GM18499 (cell line): ENCODE data around the gene HES2.
"Not testable (repeated sequence)": the region's sequence is repeated elsewhere in the genome, so short reads cannot be mapped to it uniquely, and the experiment has no call there.

Experiments used
- ATAC-seq: cut with Tn5 transposase; IDR thresholded peaks from one replicate; pipeline ENCODE4 v1.9.1; 2021; ENCODE audit warnings: moderate number of reproducible peaks; ENCODE audit not compliant: insufficient read depth, unreplicated experiment

Gene HES2

GRCh38 chr1:6419397-6419803 lies 319 bp downstream of the HES2 start:
- no peak for ATAC-seq

GRCh38 chr1:6418668-6419396 lies 887 bp downstream of the HES2 start:
- no peak for ATAC-seq

GRCh38 chr1:6417961-6418667 lies 1.6 kb downstream of the HES2 start:
- no peak for ATAC-seq

DNA sequence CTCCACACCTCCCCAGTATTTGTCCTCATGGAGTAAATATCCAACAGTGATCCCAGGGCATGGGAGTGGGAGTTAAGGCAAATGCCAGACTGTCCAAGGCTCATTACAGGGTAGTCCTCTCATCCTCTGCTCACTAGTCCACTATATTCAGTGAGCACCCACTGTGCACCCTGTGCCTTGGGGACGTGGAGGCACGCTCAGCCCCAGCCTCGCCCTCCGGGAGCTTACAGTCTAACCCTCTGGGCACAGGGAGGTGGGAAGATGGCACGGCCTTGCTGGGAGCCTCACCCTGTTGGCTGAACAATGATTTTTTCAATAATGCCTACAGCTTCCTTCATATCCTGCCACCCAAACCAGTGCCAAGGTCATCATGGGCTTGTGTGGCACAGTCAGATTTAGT lies 2.8 kb downstream of the HES2 start:
- no peak for ATAC-seq

- ATAC-seq, result no peak
Observed at GRCh38 chr1:6416295-6416656, 3.4 kb downstream of the HES2 start.

DNA sequence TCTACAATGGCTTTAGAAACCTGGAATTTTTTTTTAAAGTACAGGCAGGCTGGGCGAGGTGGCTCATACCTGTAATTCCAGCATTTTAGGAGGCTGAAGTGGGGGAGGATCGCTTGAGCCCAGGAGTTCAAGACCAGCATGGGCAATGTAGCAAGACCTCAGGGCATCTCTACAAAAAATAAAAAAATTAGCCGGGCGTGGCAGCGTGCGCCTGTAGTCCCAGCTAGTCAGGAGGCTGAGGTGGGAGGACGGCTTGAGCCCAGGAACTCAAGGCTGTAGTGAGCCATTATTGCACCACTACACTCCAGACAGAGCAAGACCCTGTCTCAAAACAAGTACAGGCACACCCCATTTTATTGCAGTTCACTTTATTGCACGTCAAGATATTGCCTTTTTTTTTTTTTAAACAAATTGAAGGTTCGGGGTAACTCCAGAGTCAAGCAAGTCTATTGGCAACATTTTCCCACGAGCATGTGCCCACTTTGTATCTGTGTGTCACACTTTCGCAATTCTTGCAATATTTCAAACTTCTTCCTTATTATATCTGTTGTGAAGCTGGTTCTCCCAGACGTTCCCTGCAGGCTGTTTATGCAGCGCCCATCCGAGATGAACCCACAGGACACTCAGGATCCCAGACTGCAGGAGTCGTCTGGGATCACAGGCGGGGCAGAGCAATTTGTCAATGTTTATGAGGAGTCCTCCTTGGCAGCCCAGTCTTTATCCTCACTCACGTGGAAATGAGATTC lies 4.7 kb downstream of the HES2 start:
- no peak for ATAC-seq

DNA sequence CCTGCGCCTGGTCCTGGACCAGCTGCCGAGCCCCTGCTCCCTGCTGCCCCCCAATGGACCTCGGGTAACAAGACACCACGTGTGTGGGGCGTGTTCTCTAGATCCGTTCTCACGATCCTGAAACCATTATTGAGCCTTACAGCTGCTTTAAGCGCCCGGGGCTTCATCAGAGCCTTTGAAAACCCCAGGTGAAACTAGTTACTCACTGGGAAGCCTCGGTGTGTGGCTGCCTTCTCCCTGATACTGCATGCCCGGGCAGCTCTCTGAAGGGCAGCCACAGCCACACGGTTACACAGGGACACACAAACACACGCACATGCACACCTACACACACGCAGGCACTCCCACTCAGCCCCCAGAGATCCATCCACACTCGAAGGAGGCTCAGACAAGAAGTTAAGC lies 5.3 kb downstream of the HES2 start:
- no peak for ATAC-seq

GRCh38 chr1:6412896-6413295 lies 6.8 kb downstream of the HES2 start:
- no peak for ATAC-seq

- no peak for ATAC-seq
Observed at GRCh38 chr1:6410248-6410893, 9.3 kb downstream of the HES2 start.

GRCh38 chr1:6409733-6410132 lies 10.0 kb downstream of the HES2 start:
- ATAC-seq, result no peak

- no peak for ATAC-seq
Observed at GRCh38 chr1:6409053-6409452, 10.7 kb downstream of the HES2 start.

GRCh38 chr1:6408023-6408422 lies 11.7 kb downstream of the HES2 start:
- ATAC-seq, result no peak

DNA sequence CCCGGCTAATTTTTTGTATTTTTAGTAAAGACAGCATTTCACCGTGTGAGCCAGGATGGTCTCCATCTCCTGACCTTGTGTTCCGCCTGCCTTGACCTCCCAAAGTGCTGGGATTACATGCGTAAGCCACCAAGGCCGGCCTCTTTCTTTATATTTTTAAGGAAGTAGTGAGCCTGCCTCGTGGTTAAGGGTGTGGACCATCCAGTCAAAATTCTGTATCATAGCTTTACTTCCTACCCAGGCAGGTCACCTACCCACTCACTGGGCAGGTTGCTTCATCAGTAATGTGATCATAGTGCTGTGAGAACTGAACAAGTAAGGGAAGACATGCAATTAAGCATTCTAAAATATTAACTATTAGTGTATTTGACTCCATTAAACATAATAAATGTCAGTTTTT lies 18.0 kb downstream of the HES2 start:
- no peak for ATAC-seq

- ATAC-seq, result no peak
Observed at GRCh38 chr1:6399294-6399693, 20.4 kb downstream of the HES2 start.

DNA sequence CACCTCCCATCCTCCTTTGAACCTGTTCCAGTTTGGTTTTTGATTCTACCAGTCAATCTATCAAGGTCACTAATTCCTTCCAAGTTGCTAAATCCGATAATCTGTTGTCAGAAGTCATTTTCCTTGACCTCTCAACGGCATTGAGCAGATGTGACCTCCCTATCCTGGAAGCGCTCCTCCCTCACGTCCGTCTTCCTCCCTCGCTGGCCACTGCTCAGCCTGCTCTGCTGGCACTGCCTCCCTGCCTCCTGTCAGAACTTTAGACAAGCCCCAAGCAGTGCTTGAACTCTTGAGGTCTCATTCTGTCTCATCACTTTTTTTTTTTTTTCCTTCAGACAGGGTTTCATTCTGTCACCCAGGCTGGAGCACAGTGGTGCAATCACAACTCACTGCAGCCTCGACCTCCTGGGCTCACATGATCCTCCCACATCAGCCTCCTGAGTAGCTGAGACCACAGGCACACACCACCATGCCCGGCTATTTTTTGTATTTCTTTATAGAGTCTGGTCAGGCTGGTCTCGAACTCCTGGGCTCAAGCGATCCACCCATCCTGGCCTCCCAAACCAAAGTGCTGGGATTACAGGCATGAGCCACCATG lies 21.8 kb downstream of the HES2 start:
- ATAC-seq, result no peak

DNA sequence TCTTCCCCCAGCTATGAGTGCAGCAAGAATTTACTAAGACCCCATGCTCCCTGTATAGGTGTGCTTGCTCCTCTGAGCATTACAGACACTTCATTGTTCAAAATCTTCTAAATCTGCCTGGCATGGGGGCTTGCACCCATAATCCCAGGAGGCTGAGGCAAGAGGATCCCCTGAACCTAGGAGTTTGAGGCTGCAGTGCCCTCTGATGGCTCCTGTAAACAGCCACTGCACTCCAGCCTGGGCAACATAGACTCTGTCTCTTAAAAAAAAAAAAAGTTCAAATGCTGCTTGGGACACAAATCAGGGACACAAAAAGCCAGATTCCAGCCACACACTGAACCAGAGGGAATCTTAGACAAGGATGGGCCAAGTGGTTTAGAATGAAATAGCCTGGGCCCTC lies 22.7 kb downstream of the HES2 start:
- no peak for ATAC-seq

GRCh38 chr1:6395781-6396244 lies 23.9 kb downstream of the HES2 start:
- not testable (repeated sequence) for ATAC-seq

DNA sequence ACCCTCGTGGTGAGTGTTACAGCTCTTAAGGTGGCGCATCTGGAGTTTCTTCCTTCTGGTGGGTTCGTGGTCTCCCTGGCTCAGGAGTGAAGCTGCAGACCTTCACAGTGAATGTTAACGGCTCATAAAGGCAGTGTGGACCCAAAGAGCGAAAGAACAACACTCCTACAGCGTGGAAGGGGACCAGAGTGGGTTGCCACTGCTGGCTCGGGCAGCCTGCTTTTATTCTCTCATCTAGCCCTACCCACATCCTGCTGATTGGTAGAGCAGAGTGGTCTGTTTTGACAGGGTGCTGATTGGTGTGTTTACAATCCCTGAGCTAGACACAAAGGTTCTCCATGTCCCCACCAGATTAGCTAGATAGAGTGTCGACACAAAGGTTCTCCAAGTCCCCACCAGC lies 24.6 kb downstream of the HES2 start:
- not testable (repeated sequence) for ATAC-seq

- ATAC-seq, result peak; percentile 40
Observed at GRCh38 chr1:6393400-6394187, 26.1 kb downstream of the HES2 start, which contains the start of gene ACOT7. Gene ACOT7 (minus strand): TSS chr1:6393767. CDS start chr1:6393399, 368 bp downstream.
